ENCODE data around the gene KRTAP9-2.
"Not testable (repeated sequence)": the region's sequence is repeated elsewhere in the genome, so short reads cannot be mapped to it uniquely, and the experiment has no call there.

Gene KRTAP9-2

DNA sequence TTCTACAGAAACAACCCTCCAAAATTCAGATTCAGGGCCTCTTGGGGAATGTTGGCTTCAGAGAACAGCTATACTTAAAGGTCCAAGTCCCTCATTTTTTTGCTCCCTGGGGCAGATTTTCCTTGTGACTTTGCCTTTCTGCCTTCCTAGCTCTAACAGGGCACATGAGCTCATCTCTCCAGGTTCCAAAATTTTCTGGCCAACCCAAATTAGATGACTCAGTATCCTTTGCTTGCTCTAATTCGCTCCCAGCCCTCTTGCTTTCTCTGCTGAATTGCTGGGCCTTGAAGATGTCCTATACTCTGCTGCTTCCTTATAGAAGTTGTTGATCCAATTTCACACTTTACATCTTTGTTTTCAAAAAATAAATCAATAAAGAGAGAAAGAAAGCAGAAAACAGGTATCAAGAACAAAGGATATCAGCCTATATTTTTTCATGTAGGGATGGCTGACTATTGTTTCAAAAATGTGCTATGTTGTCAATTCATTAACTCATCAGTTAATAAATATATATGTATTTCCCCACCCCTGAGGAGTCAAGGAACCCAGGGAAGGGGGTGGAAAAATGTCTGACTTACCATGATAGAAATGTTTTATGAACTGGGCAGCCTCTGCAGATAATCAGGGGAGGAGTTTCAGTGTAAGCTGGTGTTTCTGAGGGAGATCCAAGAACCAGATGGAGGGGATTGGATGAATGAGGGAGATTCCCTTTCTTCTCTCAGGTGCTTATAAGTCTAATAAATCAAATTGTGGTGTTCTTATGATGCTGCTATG lies 47.4 kb upstream of the KRTAP9-2 start:
- Histone ChIP-seq H3K27me3 (ENCODE audit: insufficient read depth, low read depth) (no peaks in the 10 kb centered on the region), H3K36me3 (ENCODE audit: insufficient read depth) (no peaks in the 10 kb centered on the region), H3K4me1 (ENCODE audit: low read depth, poor library complexity, severe bottlenecking) (peaks cover 10% of the 10 kb centered on the region), H3K4me2 (no peak overlapping the region), H3K79me2 (ENCODE audit: insufficient read depth, low read depth) (no peaks in the 10 kb centered on the region), H3K27ac (no peak overlapping the region), H2AFZ (ENCODE audit: low read depth) (no peak overlapping the region), H3K4me3 (IDR thresholded peaks at IDR 0.05; ENCODE audit: insufficient read depth, low read depth, low read length) (no peak overlapping the region), H4K20me1 (ENCODE audit: insufficient read depth) (no peaks in the 10 kb centered on the region), H3K9ac (no peak overlapping the region)
- TF ChIP-seq, protein P1, sequence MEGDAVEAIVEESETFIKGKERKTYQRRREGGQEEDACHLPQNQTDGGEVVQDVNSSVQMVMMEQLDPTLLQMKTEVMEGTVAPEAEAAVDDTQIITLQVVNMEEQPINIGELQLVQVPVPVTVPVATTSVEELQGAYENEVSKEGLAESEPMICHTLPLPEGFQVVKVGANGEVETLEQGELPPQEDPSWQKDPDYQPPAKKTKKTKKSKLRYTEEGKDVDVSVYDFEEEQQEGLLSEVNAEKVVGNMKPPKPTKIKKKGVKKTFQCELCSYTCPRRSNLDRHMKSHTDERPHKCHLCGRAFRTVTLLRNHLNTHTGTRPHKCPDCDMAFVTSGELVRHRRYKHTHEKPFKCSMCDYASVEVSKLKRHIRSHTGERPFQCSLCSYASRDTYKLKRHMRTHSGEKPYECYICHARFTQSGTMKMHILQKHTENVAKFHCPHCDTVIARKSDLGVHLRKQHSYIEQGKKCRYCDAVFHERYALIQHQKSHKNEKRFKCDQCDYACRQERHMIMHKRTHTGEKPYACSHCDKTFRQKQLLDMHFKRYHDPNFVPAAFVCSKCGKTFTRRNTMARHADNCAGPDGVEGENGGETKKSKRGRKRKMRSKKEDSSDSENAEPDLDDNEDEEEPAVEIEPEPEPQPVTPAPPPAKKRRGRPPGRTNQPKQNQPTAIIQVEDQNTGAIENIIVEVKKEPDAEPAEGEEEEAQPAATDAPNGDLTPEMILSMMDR (conservative IDR thresholded peaks at IDR 0.05; ENCODE audit: low read depth, low read length) = no peak

DNA sequence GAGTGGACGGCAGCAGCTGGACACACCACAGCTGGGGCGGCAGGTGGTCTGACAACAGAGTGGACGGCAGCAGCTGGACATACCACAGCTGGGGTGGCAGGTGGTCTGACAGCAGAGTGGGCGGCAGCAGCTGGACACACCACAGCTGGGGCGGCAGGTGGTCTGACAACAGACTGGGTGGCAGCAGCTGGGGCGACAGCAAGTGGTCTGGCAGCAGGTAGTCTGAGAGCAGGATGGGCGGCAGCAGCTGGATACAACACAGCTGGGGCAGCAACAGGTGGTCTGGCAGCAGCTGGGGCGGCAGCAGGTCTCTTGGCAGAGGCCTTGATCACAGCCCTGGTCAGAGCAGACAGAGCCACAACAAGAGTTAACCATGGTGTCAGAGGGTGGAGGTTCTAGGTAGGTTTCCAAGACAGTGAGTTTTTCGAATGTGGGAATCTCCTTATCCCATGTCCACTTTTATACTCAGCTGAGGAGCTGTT lies 41.9 kb upstream of the KRTAP9-2 start, which contains the start of gene KRTAP4-1:
KRTAP4-1 (minus strand) TSS at position 432 of the 482 bp plus-strand sequence; CDS start at position 375, 57 bp downstream.
- H3K27ac ChIP-seq = no peak within 1 kb of the TSS
- no peaks in the 10 kb centered on the region for H3K4me1 ChIP-seq (ENCODE audit: low read depth, poor library complexity, severe bottlenecking)
- TF ChIP-seq, protein P1 (conservative IDR thresholded peaks at IDR 0.05; ENCODE audit: low read depth, low read length) = no peak
- H2AFZ ChIP-seq (ENCODE audit: low read depth) = no peak within 1 kb of the TSS
- H3K9ac ChIP-seq = no peak within 1 kb of the TSS
- no peaks in the 10 kb centered on the region for H4K20me1 ChIP-seq (ENCODE audit: insufficient read depth)
- H3K27me3 ChIP-seq (ENCODE audit: insufficient read depth, low read depth) = no peaks in the 10 kb centered on the region
- no peak within 1 kb of the TSS for H3K4me3 ChIP-seq (IDR thresholded peaks at IDR 0.05; ENCODE audit: insufficient read depth, low read depth, low read length)
- no peaks in the 10 kb centered on the region for H3K79me2 ChIP-seq (ENCODE audit: insufficient read depth, low read depth)
- H3K36me3 ChIP-seq (ENCODE audit: insufficient read depth) = no peaks in the 10 kb centered on the region
- no peak within 1 kb of the TSS for H3K4me2 ChIP-seq

DNA sequence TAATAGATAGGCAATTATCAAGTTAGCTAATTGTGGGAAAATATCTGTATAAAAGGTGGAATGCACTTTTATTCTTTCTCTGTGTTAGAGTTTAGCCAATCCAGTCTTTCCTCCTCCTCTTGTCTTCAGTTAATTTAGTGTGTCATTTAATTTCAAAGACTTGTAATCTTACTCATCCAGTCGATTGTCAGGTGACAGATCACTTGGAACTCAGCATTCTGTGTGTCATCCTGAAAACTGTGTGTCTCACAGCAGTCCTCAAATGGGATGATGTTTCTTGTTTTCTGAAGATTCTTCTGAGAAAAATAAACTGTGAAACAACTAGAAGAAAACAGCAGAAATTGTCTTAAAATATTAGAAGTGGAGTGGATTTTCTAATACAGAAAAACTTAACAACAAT lies 41.4 kb upstream of the KRTAP9-2 start:
- no peaks in the 10 kb centered on the region for H3K27me3 ChIP-seq (ENCODE audit: insufficient read depth, low read depth)
- H4K20me1 ChIP-seq (ENCODE audit: insufficient read depth) = no peaks in the 10 kb centered on the region
- no peaks in the 10 kb centered on the region for H3K36me3 ChIP-seq (ENCODE audit: insufficient read depth)
- H2AFZ ChIP-seq (ENCODE audit: low read depth) = no peak overlapping the region
- no peak overlapping the region for H3K27ac ChIP-seq
- TF ChIP-seq, protein P1 (conservative IDR thresholded peaks at IDR 0.05; ENCODE audit: low read depth, low read length) = no peak
- no peaks in the 10 kb centered on the region for H3K79me2 ChIP-seq (ENCODE audit: insufficient read depth, low read depth)
- H3K4me1 ChIP-seq (ENCODE audit: low read depth, poor library complexity, severe bottlenecking) = no peaks in the 10 kb centered on the region
- no peak overlapping the region for H3K4me2 ChIP-seq
- no peak overlapping the region for H3K9ac ChIP-seq
- no peak overlapping the region for H3K4me3 ChIP-seq (IDR thresholded peaks at IDR 0.05; ENCODE audit: insufficient read depth, low read depth, low read length)

DNA sequence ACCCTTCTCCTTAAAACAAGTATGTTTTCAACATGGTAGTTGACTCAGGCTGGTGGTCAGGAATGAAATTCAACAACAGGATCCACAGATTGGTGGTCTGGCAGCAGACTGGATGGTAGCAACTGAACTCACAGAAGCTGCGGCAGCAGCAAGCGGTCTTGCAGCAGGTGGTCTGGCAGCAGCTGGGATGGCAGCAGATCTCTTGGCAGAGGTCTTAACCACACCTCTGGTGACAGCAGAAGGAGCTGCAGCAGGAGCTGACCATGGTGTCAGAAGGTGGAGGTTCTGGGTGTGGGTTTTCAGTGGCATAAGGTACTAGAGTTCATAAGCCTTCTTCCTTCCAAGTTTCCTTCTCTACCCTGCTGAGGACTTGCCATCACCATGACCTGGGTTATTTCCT lies 39.6 kb upstream of the KRTAP9-2 start:
- Histone ChIP-seq H3K4me1 (ENCODE audit: low read depth, poor library complexity, severe bottlenecking) (no peaks in the 10 kb centered on the region), H3K79me2 (ENCODE audit: insufficient read depth, low read depth) (no peaks in the 10 kb centered on the region), H3K36me3 (ENCODE audit: insufficient read depth) (no peaks in the 10 kb centered on the region), H2AFZ (ENCODE audit: low read depth) (no peak overlapping the region), H4K20me1 (ENCODE audit: insufficient read depth) (no peaks in the 10 kb centered on the region), H3K27me3 (ENCODE audit: insufficient read depth, low read depth) (no peaks in the 10 kb centered on the region), H3K27ac (no peak overlapping the region), H3K4me3 (IDR thresholded peaks at IDR 0.05; ENCODE audit: insufficient read depth, low read depth, low read length) (no peak overlapping the region), H3K4me2 (no peak overlapping the region), H3K9ac (no peak overlapping the region)
- TF ChIP-seq, protein P1 (conservative IDR thresholded peaks at IDR 0.05; ENCODE audit: low read depth, low read length) = no peak

DNA sequence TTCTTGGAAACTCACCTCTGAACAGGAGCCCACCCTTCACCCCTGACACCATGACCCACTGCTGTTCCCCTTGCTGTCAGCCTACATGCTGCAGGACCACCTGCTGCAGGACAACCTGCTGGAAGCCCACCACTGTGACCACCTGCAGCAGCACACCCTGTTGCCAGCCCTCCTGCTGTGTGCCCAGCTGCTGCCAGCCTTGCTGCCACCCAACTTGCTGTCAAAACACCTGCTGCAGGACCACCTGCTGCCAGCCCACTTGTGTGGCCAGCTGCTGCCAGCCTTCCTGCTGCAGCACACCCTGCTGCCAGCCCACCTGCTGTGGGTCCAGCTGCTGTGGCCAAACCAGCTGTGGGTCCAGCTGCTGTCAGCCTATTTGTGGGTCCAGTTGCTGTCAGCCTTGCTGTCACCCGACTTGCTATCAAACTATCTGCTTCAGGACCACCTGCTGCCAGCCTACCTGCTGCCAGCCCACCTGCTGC lies 36.6 kb upstream of the KRTAP9-2 start, which contains the start of gene KRTAP9-1:
KRTAP9-1 (plus strand) TSS at position 51 of the 482 bp plus-strand sequence; CDS start at position 51, 0 bp downstream.
- H3K27me3 ChIP-seq (ENCODE audit: insufficient read depth, low read depth); H3K4me3 ChIP-seq (IDR thresholded peaks at IDR 0.05; ENCODE audit: insufficient read depth, low read depth, low read length); H3K27ac ChIP-seq; H4K20me1 ChIP-seq (ENCODE audit: insufficient read depth); H3K36me3 ChIP-seq (ENCODE audit: insufficient read depth); H3K4me2 ChIP-seq; H2AFZ ChIP-seq (ENCODE audit: low read depth); H3K9ac ChIP-seq; H3K79me2 ChIP-seq (ENCODE audit: insufficient read depth, low read depth); H3K4me1 ChIP-seq (ENCODE audit: low read depth, poor library complexity, severe bottlenecking): not testable (repeated sequence)
